GM19438 (cell line): ENCODE data around the gene PRKG1.

Source experiments
- ATAC-seq: cut with Tn5 transposase; IDR thresholded peaks from one replicate; pipeline ENCODE4 v1.9.1; 2021; ENCODE audit warnings: low read depth; ENCODE audit not compliant: unreplicated experiment

Gene PRKG1

GRCh38 chr10:51894771-51895578 is 820.7 kb downstream of the PRKG1 start:
- ATAC-seq, result no peak

GRCh38 chr10:51896849-51897248 is 822.6 kb downstream of the PRKG1 start:
- no peak for ATAC-seq

- no peak for ATAC-seq
Observed at GRCh38 chr10:51897560-51897959, 823.3 kb downstream of the PRKG1 start.

- ATAC-seq, result no peak
Observed at GRCh38 chr10:51900180-51900579, 825.9 kb downstream of the PRKG1 start.

- ATAC-seq, result no peak
Observed at GRCh38 chr10:51903675-51904074, 829.4 kb downstream of the PRKG1 start.

GRCh38 chr10:51905032-51905431 is 830.7 kb downstream of the PRKG1 start:
- ATAC-seq, result no peak

- no peak for ATAC-seq
Observed at GRCh38 chr10:51907361-51907760, 833.1 kb downstream of the PRKG1 start.

GRCh38 chr10:51910189-51910588 is 835.9 kb downstream of the PRKG1 start:
- ATAC-seq, result no peak

GRCh38 chr10:51910596-51910995 is 836.3 kb downstream of the PRKG1 start:
- ATAC-seq, result no peak

GRCh38 chr10:51911723-51912122 is 837.4 kb downstream of the PRKG1 start:
- no peak for ATAC-seq

GRCh38 chr10:51915031-51915542 is 840.8 kb downstream of the PRKG1 start:
- ATAC-seq, result no peak

- ATAC-seq, result no peak
Observed at GRCh38 chr10:51918440-51918839, 844.2 kb downstream of the PRKG1 start.

GRCh38 chr10:51918884-51919325 is 844.6 kb downstream of the PRKG1 start:
- no peak for ATAC-seq

- no peak for ATAC-seq
Observed at GRCh38 chr10:51920672-51921071, 846.4 kb downstream of the PRKG1 start.

GRCh38 chr10:51924359-51924758 is 850.1 kb downstream of the PRKG1 start:
- ATAC-seq, result no peak

GRCh38 chr10:51926337-51926736 is 852.0 kb downstream of the PRKG1 start:
- ATAC-seq, result no peak

- no peak for ATAC-seq
Observed at GRCh38 chr10:51928162-51928561, 853.9 kb downstream of the PRKG1 start.

- ATAC-seq, result no peak
Observed at GRCh38 chr10:51932530-51932929, 858.2 kb downstream of the PRKG1 start.

- no peak for ATAC-seq
Observed at GRCh38 chr10:51934373-51934772, 860.1 kb downstream of the PRKG1 start.

GRCh38 chr10:51935341-51935740 is 861.1 kb downstream of the PRKG1 start:
- no peak for ATAC-seq

GRCh38 chr10:51937308-51938140 is 863.2 kb downstream of the PRKG1 start:
- ATAC-seq, result no peak
